CD4-positive, alpha-beta T cell treated with Interleukin-4 for 1 hour (primary cell): ENCODE measurements around the gene AFAP1L1.
A peak's percentile ranks its signal among the peaks of the same experiment; 100 is the strongest.

ENCODE experiments used
- DNase-seq, 2 donors: peaks; one replicate each; pipeline ENCODE4 v3.0.0-alpha.2; 2020 to 2022

Gene AFAP1L1

GRCh38 chr5:149317281-149318048, 45.8 kb downstream of the AFAP1L1 start:
- DNase-seq: peak; percentile 42 to 65

GRCh38 chr5:149319174-149319573, 47.5 kb downstream of the AFAP1L1 start:
- no peak for DNase-seq

GRCh38 chr5:149320791-149321330, 49.2 kb downstream of the AFAP1L1 start:
- no peak for DNase-seq

GRCh38 chr5:149322518-149322917, 50.9 kb downstream of the AFAP1L1 start:
- DNase-seq: no peak

- DNase-seq: no peak
Measured at GRCh38 chr5:149323210-149323609, 51.6 kb downstream of the AFAP1L1 start.

GRCh38 chr5:149323621-149324205, 52.1 kb downstream of the AFAP1L1 start:
- DNase-seq: no peak

- no peak for DNase-seq
Measured at GRCh38 chr5:149324641-149325040, 53.0 kb downstream of the AFAP1L1 start.

- no peak for DNase-seq
Measured at GRCh38 chr5:149325166-149325735, 53.6 kb downstream of the AFAP1L1 start.

- DNase-seq: no peak
Measured at GRCh38 chr5:149325894-149326293, 54.2 kb downstream of the AFAP1L1 start.

- DNase-seq: no peak
Measured at GRCh38 chr5:149326611-149327010, 55.0 kb downstream of the AFAP1L1 start.

GRCh38 chr5:149328177-149328576, 56.5 kb downstream of the AFAP1L1 start:
- DNase-seq: no peak

- no peak for DNase-seq
Measured at GRCh38 chr5:149333711-149334443, 62.2 kb downstream of the AFAP1L1 start.

GRCh38 chr5:149337736-149338135, 66.1 kb downstream of the AFAP1L1 start:
- DNase-seq: no peak

- no peak for DNase-seq
Measured at GRCh38 chr5:149338364-149338763, 66.7 kb downstream of the AFAP1L1 start.

- no peak for DNase-seq
Measured at GRCh38 chr5:149340920-149341319, 69.3 kb downstream of the AFAP1L1 start.

GRCh38 chr5:149341876-149342275, 70.2 kb downstream of the AFAP1L1 start:
- no peak for DNase-seq

- DNase-seq: no peak
Measured at GRCh38 chr5:149344151-149344550, 72.5 kb downstream of the AFAP1L1 start.

- peak; percentile 92 for DNase-seq
Measured at GRCh38 chr5:149345147-149345891, 73.7 kb downstream of the AFAP1L1 start, which contains the start of gene GRPEL2. Gene GRPEL2, plus strand, starts transcription at chr5:149345499. Its CDS starts 41 bp downstream, at chr5:149345540.

- peak in 1 of 2 donors; percentile 30 for DNase-seq
Measured at GRCh38 chr5:149345892-149346222, 74.2 kb downstream of the AFAP1L1 start.

- DNase-seq: peak in 1 of 2 donors; percentile 82
Measured at GRCh38 chr5:149348518-149348917, 76.9 kb downstream of the AFAP1L1 start.

GRCh38 chr5:149349382-149349781, 77.7 kb downstream of the AFAP1L1 start:
- no peak for DNase-seq

GRCh38 chr5:149352169-149352568, 80.5 kb downstream of the AFAP1L1 start:
- DNase-seq: no peak
